H1 (cell line): Measurements from ENCODE around the gene PLXNB2.

Experiments
- ATF3 ChIP-seq: IDR thresholded peaks from 2 replicates; pipeline ENCODE4 v1.6.1; 2011; ENCODE audit warnings: low read depth, mild to moderate bottlenecking, low read length; ENCODE audit not compliant: insufficient read depth
- CTCF ChIP-seq, 3 experiments: IDR thresholded peaks; 1 replicate in 2 of 3; 2 replicates in 1 of 3; pipeline versions ENCODE4 v1.5.1 to v1.6.1; 2011; ENCODE audit warnings: low read length in 3 of 3, mild to moderate bottlenecking in 3 of 3, inconsistent platforms in 2 of 3, low read depth in 1 of 3, moderate library complexity in 1 of 3; ENCODE audit not compliant: insufficient read depth in 1 of 3; ENCODE audit errors: control extremely low read depth in 1 of 3
- MAX ChIP-seq: IDR thresholded peaks from 2 replicates; pipeline ENCODE4 v1.6.1; 2012; ENCODE audit warnings: inconsistent platforms
- USF2 ChIP-seq: IDR thresholded peaks from 2 replicates; pipeline ENCODE4 v1.6.1; 2011; ENCODE audit warnings: low read length, improper control_type of control experiment

GRCh38 chr22:50277761-50278160, 29.7 kb downstream of the PLXNB2 start:
- no peak for TF ChIP-seq USF2
- TF ChIP-seq MAX = no peak
- no peak for TF ChIP-seq CTCF (IDR thresholded peaks at IDR 0.05; ENCODE audit: control extremely low read depth in 1 of 3, insufficient read depth in 1 of 3, low read depth in 1 of 3, low read length in 3 of 3)
- no peak for TF ChIP-seq ATF3
